GM21381 (cell line): Measurements from ENCODE around the gene EVC2.

Experiments used
- ATAC-seq: cut with Tn5 transposase; IDR thresholded peaks from one replicate; pipeline ENCODE4 v1.9.1; 2021; ENCODE audit warnings: mild to moderate bottlenecking, moderate library complexity; ENCODE audit not compliant: unreplicated experiment

Gene EVC2, protein sequence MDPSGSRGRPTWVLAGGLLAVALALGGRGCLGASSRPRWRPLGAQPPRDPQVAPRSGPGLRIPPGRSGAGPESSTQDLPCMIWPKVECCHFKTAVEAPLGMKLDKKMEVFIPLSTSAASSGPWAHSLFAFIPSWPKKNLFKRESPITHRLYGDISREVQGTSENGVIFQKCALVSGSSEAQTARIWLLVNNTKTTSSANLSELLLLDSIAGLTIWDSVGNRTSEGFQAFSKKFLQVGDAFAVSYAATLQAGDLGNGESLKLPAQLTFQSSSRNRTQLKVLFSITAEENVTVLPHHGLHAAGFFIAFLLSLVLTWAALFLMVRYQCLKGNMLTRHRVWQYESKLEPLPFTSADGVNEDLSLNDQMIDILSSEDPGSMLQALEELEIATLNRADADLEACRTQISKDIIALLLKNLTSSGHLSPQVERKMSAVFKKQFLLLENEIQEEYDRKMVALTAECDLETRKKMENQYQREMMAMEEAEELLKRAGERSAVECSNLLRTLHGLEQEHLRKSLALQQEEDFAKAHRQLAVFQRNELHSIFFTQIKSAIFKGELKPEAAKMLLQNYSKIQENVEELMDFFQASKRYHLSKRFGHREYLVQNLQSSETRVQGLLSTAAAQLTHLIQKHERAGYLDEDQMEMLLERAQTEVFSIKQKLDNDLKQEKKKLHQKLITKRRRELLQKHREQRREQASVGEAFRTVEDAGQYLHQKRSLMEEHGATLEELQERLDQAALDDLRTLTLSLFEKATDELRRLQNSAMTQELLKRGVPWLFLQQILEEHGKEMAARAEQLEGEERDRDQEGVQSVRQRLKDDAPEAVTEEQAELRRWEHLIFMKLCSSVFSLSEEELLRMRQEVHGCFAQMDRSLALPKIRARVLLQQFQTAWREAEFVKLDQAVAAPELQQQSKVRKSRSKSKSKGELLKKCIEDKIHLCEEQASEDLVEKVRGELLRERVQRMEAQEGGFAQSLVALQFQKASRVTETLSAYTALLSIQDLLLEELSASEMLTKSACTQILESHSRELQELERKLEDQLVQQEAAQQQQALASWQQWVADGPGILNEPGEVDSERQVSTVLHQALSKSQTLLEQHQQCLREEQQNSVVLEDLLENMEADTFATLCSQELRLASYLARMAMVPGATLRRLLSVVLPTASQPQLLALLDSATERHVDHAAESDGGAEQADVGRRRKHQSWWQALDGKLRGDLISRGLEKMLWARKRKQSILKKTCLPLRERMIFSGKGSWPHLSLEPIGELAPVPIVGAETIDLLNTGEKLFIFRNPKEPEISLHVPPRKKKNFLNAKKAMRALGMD

DNA sequence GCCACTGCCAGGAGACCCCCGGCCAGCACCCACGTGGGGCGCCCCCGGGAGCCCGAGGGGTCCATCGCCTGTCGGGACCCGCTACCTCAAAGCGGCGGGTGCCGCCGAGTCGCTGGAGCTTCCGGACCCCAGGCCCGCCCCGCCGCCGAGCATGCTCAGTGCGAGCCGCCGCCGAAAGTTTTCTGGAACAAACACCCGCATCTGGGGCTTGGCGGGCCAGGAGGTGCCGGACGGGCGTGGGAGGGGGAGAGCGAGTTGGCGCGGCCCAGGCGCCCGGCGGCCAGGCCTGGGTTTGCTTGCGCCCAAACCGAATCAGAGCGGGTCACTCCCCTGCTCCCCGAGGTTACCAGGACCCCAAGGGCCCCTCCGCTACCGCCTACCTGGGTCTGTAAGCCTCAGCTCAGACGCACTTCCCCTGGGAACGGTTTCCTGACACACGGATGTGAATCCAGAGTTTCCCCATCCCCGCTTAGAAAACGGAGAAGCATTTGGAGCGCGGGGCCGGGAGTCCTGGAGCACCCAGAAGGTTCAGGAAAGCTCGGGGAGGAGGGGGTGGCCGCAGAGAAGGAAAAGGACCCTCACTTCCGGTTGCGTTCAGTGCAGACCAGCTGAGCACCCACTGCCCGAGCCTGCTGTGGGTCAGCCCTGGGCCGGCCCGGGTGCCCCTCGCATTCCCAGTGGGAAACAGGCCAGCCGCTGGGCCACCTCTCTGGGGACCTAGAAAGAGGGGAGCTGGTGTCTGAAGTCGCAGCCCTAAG, at the start of gene EVC2:
TSS of gene EVC2 (minus strand) at position 111 of the 758 bp plus-strand sequence. CDS start at position 65, 46 bp downstream.
- no peak for ATAC-seq

DNA sequence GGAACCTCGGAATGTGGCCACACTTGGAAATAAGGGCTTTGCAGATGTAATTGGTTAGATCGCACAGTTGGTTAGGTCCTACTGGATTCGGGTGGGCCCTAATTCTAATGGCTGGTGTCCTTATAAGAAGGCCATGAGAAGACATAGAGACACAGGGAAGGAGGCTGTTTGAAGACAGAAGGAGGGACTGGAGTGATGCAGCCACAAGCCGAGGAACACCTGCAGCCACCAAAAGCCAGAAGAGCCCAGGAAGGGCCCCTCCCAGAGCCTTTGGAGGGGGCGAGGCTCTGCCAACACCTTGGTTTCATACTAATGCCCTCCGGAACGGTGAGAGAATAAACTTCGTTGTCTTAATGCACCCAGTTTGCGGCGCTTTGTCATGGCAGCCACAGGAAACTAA, 49.6 kb upstream of the EVC2 start:
- ATAC-seq: no peak

DNA sequence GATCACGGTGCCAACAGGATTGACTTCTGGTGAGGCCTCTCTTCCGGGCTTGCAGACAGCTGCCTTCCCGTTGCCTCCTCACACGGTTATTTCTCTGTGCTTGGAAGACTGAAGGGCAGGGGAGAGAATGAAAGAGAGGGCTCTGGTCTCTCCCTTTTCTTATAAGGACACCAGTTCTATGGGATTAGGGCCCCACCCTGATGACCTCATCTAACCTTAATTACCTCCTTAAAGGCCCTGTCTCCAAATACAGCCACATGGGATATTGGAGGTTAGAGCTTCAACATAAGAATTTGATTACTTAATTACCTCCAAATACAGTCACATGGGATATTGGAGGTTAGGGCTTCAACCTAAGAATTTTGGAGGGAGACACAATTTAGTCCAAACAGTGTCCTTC, 49.2 kb upstream of the EVC2 start:
- no peak for ATAC-seq

DNA sequence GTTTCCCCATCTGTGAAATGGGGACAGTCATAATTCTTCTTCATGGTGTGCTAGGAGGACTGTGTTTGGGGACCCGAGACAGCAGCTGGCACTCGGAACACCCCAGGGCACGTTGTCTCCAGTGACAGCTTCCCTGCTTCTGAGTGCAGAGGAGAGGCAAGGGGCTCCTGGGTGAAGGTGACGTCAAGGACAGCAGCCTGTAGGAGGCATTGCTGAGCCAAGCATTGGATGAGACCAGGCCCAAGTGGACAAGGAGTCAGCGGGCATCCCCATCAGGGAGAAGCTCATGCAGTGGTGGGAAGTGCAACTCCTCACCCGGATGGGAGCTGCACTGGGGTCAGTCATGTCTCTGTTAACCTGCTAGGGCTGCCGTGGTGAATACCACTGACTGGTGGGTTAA, 48.7 kb upstream of the EVC2 start:
- no peak for ATAC-seq

DNA sequence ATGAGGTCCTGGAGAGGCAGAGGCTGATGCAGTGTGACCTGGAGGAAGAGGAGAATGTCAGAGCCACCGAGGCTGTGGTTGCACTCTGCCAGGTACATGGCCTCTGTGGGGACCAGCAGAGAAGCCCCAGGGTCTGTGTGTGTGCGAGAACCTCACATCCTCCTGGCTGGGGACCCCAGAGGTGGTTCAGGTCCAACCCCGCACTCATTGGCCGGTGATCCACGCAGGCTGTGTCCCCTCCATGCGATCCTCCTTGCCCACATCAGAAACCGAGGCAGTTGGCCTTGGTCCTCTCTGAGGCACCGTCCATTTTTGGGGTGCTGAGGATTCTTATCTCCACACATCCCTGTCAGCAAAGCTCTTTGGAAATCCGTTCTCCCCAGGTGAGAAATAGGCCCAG, 47.9 kb upstream of the EVC2 start:
- ATAC-seq: no peak

DNA sequence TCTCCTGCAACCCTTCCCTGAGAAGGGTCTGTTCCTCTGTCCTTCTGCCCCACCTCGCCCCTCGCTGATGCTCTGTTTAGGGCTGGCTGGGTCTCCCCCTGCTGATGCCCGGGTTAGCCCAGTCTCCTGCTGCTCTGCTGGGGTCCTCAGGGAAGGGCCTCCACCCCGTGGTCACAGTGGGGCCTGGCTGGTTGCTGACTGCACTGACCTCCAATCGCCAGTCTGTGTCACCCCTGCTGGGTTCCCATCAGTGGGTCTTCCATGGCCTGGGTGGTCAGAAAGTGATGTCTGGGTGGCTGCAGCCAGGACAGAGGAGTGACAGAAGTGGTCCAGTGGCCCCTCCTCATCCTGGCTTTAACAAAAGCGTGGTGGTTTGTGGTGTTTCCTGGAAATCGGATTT, 47.3 kb upstream of the EVC2 start:
- ATAC-seq: no peak

DNA sequence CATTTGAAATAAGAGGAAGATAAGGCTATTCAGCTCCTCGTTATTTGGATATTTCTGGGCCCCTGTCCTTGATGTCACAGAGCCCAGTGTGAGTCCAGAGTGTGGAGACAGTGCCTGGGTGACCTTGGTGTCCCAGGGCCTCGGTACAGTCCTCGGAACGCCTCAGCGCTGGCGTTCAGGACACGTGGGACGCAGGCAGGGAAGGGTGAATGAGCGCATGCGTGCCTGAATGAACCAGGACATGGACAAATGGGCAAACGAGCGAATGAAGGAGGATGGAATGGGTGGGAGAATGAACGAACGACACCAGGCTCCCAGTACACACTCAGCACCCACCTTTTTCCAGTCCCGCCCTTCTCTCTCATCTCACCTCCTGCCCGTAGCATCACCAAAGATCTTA, 46.8 kb upstream of the EVC2 start:
- no peak for ATAC-seq

DNA sequence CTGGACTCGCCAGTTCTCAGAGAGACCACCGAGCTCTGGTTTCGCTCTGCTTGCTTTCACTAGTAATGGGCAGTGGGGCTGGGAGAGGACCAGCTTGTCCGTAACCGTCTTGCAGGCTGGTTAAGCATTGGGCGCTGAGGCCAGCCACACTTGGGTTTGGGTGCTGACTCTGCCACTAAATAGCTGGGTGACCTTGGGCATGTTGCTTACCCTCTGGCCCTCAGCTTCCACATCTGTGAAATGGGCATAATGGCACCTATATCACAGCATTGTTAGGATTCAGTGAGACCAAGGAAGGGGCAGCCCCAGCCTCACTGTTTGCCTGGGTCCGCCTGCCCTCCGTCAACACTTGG, 46.1 kb upstream of the EVC2 start:
- ATAC-seq: no peak

DNA sequence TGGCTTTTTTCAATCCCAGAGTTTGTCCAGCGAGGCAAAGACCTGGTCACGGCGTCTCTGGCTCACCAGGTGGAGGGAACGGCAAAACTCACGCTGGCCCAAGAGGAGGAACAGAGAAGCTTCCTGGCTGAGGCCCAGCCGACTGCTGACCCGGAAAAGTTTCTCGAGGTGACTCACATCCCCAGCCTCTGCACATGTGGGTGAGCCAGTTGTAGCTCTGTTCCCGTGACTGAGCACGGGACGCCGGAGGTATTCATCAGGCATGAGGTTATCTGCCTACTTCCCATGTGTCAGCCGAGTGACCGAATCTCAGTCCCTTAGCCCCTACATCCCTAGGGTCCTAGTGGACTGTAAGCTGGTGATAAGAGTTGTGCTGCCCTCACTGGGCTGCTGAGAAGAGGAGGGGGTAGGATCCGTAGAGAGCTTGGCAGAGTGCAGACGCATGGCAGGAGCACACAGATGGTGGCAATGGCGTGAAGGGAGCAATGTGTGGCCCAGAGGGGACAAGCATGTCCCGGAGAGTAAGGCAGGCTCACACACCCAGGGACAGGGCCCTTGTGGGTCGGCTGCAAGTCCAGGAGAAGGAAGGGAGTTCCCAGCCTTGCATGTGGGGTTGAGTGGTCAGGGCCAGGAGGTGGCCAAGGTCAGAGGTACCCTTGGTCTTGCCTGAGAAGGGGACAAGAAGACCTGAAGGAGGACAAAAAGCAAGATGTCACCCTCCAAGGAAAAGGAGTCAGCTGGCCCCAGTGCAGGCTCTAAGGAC, 45.6 kb upstream of the EVC2 start:
- no peak for ATAC-seq

DNA sequence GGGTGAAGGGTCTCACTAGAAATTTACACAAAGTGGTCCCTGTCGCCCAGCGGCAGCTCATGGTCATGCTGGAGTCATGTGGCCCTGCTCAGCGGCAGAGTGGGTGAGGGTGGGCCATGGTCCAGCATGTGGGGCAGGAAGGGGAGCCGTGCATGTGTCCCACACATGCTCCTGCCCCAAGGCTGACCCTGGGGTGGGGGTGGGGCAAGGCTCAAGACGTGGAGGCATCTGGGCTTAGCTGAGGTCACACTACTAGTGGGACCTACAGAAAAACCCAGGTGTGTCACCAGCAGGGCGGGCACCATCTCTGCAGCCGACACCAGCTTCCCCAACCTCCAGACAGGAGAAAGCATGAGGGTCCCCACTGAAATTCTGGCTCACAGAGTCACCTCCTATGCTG, 45.0 kb upstream of the EVC2 start:
- ATAC-seq: no peak

DNA sequence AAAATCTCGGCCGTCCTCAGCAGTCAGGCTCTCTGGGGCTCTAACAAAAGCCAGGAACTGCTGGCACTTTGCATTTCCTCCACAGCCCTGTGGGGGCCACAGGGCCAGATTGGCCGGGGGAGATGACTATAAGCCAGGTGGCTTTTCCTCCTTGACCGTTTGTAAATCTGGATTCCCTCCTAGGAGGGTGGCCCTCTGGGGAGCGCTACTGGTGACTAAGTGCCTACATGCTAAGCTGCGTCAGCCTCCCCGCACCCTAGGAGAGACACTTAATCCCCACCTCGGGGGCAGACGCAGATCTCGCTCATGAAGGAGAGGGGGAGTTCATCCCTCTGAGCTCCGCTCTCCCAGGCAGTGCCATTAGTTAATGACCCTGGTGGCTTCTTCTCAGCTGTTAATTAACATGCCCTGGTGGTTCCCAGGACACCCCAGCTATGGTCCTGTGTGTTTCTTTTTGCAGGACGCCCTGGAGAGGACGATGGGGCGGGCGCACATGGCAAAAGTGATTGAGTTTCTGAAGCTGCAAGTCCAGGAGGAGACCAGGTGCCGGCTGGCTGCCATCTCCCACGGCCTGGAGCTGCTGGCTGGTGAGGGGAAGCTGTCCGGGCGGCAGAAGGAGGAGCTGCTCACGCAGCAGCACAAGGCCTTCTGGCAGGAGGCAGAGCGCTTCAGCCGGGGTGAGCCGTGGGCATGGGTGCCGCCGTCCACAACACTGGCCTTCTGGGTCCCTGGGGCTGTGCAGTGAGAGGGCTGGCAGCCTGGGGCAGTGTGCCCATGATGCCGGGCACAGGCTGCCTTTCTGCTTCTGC, 44.2 kb upstream of the EVC2 start:
- no peak for ATAC-seq

DNA sequence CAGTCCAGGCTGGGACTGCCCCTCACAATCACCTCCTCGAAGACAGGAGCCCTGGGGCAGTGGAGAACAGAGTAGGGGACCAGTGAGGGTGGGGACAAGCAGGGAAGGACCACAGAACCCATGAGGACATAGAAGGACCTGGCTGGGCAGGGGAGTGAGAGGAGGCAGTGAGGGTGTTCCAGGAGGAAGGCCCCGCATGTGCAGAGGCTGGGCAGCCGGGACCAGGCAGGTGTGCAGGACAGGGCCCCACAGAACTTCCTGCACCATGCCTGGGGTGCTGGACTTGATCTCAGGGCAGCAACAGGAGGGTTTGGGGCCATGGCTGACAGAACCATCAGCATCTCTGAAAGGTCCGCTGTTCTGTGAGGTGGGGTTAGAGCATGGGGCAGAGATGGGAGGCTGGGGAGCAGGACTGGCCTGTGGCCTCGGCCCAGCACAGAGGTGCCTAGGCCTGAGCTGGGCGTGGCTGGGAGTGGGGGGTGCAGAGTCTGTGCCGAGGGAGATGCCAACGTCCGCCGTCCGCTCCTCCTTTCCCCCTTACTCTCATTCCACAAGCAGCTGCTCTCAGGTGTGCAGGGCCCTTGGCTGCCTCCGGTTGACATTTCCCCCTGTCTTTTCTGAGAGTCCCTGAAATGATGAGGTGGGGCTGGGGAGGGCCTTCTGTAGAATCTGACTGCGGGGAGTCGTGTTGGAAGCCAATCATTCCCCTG, 43.5 kb upstream of the EVC2 start:
- ATAC-seq: no peak

DNA sequence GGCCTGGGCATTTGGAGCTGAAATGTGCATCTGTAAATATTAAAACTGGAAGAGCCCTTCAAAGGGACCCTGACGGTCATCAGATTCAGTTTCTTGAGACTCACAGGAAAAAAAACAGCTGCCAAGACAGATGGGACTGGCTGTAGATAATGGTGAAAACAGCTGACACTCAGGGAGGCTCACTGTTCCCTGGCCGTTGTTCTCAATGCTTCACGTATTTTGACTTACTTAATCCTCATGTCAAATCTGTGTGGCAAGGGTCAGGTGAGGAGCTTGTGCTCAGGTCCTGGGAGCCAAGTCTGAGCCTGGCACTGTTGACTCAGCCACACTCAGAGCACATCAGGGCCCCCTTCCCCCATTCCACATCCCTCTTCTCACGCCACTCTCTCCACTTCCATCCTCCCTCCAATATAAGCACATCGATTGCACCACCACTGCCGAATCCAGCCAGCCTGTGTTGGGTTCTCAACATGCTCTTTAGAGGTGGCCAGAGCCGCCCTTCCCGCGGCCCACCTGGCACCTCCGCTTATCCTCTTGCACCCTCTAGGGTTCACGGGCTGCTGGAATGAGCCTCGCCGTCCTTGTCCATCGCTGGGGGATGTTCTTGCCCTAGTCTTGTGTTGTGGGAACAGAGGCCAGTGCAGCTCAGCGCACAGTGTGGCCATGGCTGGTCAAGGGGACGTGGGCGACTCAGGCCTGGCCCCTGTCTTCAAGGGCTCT, 42.7 kb upstream of the EVC2 start:
- no peak for ATAC-seq

DNA sequence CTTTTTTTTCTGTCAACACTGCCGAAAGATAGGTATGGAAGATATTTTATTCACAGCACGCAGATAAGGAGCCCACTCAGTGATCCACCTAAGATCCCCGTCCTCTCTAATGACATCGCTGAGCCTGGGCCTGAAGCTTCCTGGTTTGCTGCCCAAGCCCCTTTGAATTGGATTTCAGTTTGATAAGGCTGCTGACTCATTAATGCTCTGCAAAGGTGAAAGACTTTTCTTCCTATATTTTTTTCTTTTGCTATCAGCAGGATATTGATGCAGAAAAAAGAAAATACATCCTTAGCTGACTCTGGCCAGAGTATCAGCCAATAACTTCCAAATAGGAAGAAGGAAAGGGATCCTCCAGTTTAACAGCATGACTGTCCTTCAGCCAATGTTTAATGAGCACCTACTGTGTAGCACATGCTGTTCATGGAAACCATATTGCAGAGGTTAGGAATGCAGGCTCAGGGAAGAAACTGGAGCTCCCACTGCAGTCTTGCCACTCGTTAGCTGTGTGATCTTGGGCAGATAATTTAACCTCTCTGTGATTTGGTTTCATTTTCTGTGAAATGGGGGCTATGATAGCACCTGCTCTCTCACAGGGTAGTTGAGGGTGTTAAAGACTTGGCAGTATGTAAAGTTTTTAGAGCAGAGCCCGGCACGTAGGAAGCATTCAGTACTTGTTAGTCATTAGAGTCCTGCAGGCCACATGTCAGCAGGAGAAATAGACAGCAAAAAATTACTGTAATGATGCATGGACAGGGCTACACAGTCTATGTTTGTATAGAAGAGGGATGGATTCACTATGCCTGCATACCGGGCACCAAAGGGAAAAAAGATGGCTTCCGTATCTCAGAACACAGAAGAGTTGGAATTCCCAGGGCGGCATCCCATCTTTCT, 41.9 kb upstream of the EVC2 start:
- ATAC-seq: no peak

DNA sequence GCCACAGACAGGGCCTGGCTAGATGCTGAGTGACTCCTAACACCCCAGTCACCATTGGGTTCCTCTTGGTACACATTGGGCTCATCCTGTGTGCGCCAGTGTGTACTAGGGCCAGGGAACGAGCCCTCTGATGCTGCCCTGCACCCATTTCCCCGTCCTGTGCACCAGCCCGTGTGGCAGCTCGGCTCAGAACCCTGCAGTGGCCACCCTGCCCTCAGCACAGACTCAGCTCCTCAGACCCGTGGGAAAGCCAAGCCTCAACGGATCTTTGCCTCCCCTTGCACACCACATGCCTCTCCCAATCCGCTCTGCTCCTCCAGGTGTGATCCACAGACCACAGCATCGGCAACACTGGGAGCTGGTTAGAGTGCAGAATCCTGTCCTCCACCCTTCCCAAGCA, 41.2 kb upstream of the EVC2 start:
- ATAC-seq: no peak

DNA sequence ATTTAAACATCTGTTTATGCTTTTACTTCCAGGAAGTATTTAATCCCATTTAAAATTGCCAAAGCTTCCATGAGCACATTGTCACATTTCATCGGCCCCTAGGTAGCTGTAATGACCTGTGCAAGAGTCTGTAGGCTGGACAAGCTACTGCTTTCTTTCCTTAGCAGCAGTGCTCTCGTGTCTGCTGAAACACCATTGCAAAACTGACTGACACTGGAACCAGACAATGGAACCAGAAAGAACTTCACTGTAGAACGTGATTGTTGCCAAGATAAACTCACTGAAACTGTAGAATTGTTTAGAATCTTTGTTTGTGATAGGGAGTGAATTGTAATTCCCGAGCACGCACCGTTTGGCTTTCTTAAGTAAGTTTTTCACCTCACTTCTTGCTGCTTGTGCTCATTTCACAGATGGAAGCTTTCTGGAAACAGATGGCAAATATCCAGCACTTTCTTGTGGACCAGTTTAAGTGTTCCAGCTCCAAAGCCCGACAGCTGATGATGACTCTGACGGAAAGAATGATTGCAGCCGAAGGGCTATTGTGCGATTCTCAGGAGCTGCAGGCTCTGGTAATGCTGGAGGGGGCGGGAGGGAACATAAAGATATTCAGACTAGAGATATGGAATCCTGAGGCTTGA, 39.5 kb upstream of the EVC2 start:
- ATAC-seq: no peak
